Neural progenitor cell (in vitro differentiated cells): ENCODE data around the gene RTN4RL2.

ENCODE experiments used
- EZH2 ChIP-seq: fragments of 200-600 bp; sonication (generic); IDR thresholded peaks from 2 replicates; pipeline ENCODE4 v1.6.1; 2017; ENCODE audit warnings: antibody characterized with exemption, mild to moderate bottlenecking, moderate library complexity
- EZH2phosphoT487 ChIP-seq: fragments of 200-600 bp; sonication (generic); IDR thresholded peaks from 2 replicates; pipeline ENCODE4 v1.6.1; 2017; ENCODE audit warnings: antibody characterized with exemption
- TF ChIP-seq, protein P1 (sequence below): fragments of 200-600 bp; sonication (generic); IDR thresholded peaks from 2 replicates; pipeline ENCODE4 v1.5.1; 2017; ENCODE audit warnings: antibody characterized with exemption, mild to moderate bottlenecking

DNA sequence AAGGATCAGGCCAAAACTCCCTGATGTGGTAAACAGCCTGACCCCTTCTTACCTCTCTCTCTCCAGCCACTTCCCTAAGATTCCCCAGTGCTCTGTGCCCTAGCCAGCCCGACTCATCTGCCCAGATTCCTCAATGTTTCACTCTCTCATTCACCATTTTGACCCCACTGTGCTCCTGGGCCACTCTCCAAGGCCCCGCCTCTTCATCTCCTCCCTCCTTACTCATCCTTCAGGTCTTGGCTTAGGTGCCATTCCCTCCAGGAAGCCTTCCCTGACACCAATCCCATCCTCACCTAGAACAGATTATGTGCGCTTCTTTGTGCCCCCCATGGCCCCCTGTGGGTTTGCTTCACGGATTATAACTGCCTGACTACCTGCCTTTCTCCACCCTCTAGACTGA, 46.6 kb upstream of the RTN4RL2 start:
- TF ChIP-seq, protein P1, sequence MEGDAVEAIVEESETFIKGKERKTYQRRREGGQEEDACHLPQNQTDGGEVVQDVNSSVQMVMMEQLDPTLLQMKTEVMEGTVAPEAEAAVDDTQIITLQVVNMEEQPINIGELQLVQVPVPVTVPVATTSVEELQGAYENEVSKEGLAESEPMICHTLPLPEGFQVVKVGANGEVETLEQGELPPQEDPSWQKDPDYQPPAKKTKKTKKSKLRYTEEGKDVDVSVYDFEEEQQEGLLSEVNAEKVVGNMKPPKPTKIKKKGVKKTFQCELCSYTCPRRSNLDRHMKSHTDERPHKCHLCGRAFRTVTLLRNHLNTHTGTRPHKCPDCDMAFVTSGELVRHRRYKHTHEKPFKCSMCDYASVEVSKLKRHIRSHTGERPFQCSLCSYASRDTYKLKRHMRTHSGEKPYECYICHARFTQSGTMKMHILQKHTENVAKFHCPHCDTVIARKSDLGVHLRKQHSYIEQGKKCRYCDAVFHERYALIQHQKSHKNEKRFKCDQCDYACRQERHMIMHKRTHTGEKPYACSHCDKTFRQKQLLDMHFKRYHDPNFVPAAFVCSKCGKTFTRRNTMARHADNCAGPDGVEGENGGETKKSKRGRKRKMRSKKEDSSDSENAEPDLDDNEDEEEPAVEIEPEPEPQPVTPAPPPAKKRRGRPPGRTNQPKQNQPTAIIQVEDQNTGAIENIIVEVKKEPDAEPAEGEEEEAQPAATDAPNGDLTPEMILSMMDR = no peak
- TF ChIP-seq EZH2 (no peak), EZH2phosphoT487 (no peak)
